Measurements from ENCODE around the gene C1orf74. TPM values are rescaled to one million over a fixed set of nuclear protein-coding genes. Genes with fewer than 3 reads are reported as not detected.
"Not testable (repeated sequence)": the region's sequence is repeated elsewhere in the genome, so short reads cannot be mapped to it uniquely, and the experiment has no call there.

Gene C1orf74
- total and polyA plus RNA-seq, 5 donors from 2014 or later, result 0.07 to 0.56 (median 0.27) TPM

DNA sequence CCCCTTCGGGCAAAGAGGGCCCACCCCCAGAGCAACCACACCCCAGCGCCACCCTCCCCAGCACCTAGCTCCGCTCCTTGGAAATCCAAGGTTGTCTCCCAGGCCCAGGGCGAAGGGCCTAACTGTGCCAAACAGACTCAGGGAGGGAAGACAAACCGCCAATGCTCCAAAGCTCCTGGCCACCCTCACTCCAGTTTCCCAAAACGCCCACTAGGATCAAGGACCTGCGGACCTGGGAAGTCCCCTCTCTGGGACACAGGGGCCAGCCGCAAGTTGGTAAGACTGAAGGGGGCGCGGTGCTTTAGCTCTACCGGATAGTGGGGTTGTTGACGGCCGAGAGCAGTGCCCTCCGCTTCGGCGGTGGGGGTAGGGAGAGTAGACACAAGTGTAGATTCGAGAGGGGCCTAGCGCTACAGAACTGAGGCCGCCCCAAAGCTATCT lies 21.0 kb upstream of the C1orf74 start:
- ATAC-seq (ENCODE audit: low read depth in 2 of 2) (no peak), DNase-seq (no peak)
- H3K4me3 ChIP-seq (ENCODE audit: low read depth, low read length), result no peak overlapping the region
- H3K36me3 Mint-ChIP-seq, result no peaks in the 10 kb centered on the region
- H3K27me3 ChIP-seq (ENCODE audit: control insufficient read depth, insufficient read depth, low read length), result peaks cover 4% of the 10 kb centered on the region
- H3K27me3 Mint-ChIP-seq, result peaks cover 27% of the 10 kb centered on the region
- H3K4me3 Mint-ChIP-seq, result peak overlapping the region in 3 of 4 donors; percentile 86 to 94 (median 93)
- peaks cover 0 to 10% (median 4%) of the 10 kb centered on the region in 4 donors for H3K4me1 Mint-ChIP-seq
- peaks cover 6% of the 10 kb centered on the region for H3K4me1 ChIP-seq (ENCODE audit: control insufficient read depth, insufficient read depth, low read length, poor library complexity, severe bottlenecking)
- peak overlapping the region in 1 of 3 donors; percentile 86 for H3K27ac Mint-ChIP-seq
- H3K9me3 ChIP-seq (ENCODE audit: control insufficient read depth in 2 of 2, low read length in 2 of 2), result no peaks in the 10 kb centered on the region
- no peak overlapping the region for H3K27ac ChIP-seq (ENCODE audit: insufficient read depth, low read length, poor library complexity, severe bottlenecking)
- H3K9me3 Mint-ChIP-seq, result peaks cover 0 to 1% (median 0%) of the 10 kb centered on the region in 7 donors
- no peaks in the 10 kb centered on the region for H3K36me3 ChIP-seq (ENCODE audit: control insufficient read depth, insufficient read depth, low read length)

DNA sequence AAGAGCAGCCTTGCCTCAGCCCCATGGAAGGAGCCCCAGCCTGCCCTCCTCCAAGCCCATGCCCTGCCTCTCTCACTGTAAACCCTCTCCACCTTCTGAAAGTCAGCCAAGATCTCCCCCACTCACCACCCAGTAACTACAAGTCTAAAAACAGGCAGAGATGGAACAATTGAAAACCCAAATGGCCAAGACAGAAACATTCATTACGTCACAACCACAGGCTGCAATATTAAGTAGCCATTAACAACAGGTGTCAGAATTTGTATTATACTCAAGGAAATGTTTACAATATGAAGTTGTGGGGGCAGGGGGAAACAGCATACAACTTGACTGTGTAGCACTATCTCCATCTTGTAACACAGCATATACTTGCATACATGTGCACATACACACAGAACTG lies 19.2 kb upstream of the C1orf74 start:
- Histone ChIP-seq H3K4me1 (ENCODE audit: control insufficient read depth, insufficient read depth, low read length, poor library complexity, severe bottlenecking) (peaks cover 6% of the 10 kb centered on the region), H3K36me3 (ENCODE audit: control insufficient read depth, insufficient read depth, low read length) (no peaks in the 10 kb centered on the region), H3K27me3 (ENCODE audit: control insufficient read depth, insufficient read depth, low read length) (peaks cover 2% of the 10 kb centered on the region), H3K9me3 (ENCODE audit: control insufficient read depth in 2 of 2, low read length in 2 of 2) (no peaks in the 10 kb centered on the region), H3K4me3 (ENCODE audit: low read depth, low read length) (no peak overlapping the region), H3K27ac (ENCODE audit: insufficient read depth, low read length, poor library complexity, severe bottlenecking) (no peak overlapping the region)
- no peaks in the 10 kb centered on the region for H3K36me3 Mint-ChIP-seq
- H3K4me3 Mint-ChIP-seq, result no peak overlapping the region
- H3K27me3 Mint-ChIP-seq, result peaks cover 21% of the 10 kb centered on the region
- no peak overlapping the region for H3K27ac Mint-ChIP-seq
- no peaks in the 10 kb centered on the region for H3K9me3 Mint-ChIP-seq
- no peak for ATAC-seq (ENCODE audit: low read depth in 2 of 2)
- no peak for DNase-seq
- peaks cover 0 to 10% (median 4%) of the 10 kb centered on the region in 4 donors for H3K4me1 Mint-ChIP-seq

DNA sequence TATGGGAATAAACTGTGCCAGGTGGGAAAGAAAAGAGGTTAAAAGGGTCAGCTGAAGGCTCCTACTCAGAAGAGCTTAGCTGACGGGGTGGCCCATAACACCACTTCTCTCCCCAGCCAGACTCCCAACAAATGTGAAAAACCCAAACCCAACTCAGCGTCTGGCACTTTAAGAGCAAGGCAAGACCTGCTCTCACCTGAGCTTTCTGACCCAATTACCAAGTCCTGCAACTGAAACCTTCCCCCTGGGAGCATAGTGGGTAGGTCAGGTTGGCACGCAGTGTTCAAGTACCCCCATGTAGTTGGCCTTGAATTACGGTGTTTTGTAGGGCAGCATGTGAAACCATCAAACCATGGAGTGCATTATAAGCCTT lies 18.4 kb upstream of the C1orf74 start:
- no peaks in the 10 kb centered on the region for H3K36me3 ChIP-seq (ENCODE audit: control insufficient read depth, insufficient read depth, low read length)
- no peaks in the 10 kb centered on the region for H3K9me3 ChIP-seq (ENCODE audit: control insufficient read depth in 2 of 2, low read length in 2 of 2)
- H3K27ac ChIP-seq (ENCODE audit: insufficient read depth, low read length, poor library complexity, severe bottlenecking), result no peak overlapping the region
- H3K4me3 ChIP-seq (ENCODE audit: low read depth, low read length), result no peak overlapping the region
- Mint-ChIP-seq H3K4me1 (peaks cover 0 to 12% (median 4%) of the 10 kb centered on the region in 4 donors), H3K27ac (no peak overlapping the region), H3K4me3 (no peak overlapping the region), H3K27me3 (peaks cover 19% of the 10 kb centered on the region), H3K36me3 (peaks cover 3% of the 10 kb centered on the region), H3K9me3 (no peaks in the 10 kb centered on the region)
- H3K27me3 ChIP-seq (ENCODE audit: control insufficient read depth, insufficient read depth, low read length), result peaks cover 2% of the 10 kb centered on the region
- DNase-seq (no peak), ATAC-seq (ENCODE audit: low read depth in 2 of 2) (no peak)
- H3K4me1 ChIP-seq (ENCODE audit: control insufficient read depth, insufficient read depth, low read length, poor library complexity, severe bottlenecking), result peaks cover 6% of the 10 kb centered on the region

DNA sequence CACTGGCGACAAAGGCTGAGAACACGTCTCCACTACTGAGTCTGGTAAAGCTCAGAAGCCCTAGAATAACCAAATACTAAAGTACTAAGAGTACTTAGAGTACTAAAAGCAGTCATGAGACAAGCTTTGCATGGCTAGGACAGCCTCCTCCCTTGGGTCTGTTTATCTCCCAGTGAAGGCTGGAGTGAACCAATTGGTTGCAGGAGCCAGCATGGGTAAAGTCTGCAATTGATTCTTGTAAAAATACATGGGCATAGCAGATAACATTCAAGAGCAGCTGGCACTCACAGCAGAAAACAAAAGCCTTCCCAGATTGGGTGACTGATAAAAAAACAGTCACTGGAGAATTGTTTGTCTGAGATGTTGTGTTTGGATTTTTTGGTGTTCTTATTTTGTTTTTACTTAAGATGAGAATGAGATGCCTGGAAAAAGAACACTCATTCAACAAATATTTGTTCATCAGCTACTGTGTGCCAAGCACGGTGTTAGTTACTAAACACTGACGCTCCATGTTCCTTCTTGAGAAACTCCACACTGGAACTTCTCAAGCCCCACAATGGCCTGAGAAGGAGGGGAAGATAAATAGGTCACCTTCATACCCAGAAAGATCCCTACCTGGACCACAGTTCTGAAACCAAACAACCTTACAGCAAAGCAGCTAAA lies 17.9 kb upstream of the C1orf74 start:
- no peaks in the 10 kb centered on the region for H3K9me3 Mint-ChIP-seq
- no peak overlapping the region for H3K27ac Mint-ChIP-seq
- DNase-seq, result no peak
- Histone ChIP-seq H3K36me3 (ENCODE audit: control insufficient read depth, insufficient read depth, low read length) (no peaks in the 10 kb centered on the region), H3K9me3 (ENCODE audit: control insufficient read depth in 2 of 2, low read length in 2 of 2) (no peaks in the 10 kb centered on the region), H3K4me3 (ENCODE audit: low read depth, low read length) (no peak overlapping the region), H3K27ac (ENCODE audit: insufficient read depth, low read length, poor library complexity, severe bottlenecking) (no peak overlapping the region), H3K27me3 (ENCODE audit: control insufficient read depth, insufficient read depth, low read length) (peaks cover 2% of the 10 kb centered on the region), H3K4me1 (ENCODE audit: control insufficient read depth, insufficient read depth, low read length, poor library complexity, severe bottlenecking) (peaks cover 6% of the 10 kb centered on the region)
- peaks cover 19% of the 10 kb centered on the region for H3K27me3 Mint-ChIP-seq
- no peak overlapping the region for H3K4me3 Mint-ChIP-seq
- ATAC-seq (ENCODE audit: low read depth in 2 of 2), result no peak
- peaks cover 5% of the 10 kb centered on the region for H3K36me3 Mint-ChIP-seq
- H3K4me1 Mint-ChIP-seq, result peaks cover 0 to 12% (median 4%) of the 10 kb centered on the region in 4 donors

DNA sequence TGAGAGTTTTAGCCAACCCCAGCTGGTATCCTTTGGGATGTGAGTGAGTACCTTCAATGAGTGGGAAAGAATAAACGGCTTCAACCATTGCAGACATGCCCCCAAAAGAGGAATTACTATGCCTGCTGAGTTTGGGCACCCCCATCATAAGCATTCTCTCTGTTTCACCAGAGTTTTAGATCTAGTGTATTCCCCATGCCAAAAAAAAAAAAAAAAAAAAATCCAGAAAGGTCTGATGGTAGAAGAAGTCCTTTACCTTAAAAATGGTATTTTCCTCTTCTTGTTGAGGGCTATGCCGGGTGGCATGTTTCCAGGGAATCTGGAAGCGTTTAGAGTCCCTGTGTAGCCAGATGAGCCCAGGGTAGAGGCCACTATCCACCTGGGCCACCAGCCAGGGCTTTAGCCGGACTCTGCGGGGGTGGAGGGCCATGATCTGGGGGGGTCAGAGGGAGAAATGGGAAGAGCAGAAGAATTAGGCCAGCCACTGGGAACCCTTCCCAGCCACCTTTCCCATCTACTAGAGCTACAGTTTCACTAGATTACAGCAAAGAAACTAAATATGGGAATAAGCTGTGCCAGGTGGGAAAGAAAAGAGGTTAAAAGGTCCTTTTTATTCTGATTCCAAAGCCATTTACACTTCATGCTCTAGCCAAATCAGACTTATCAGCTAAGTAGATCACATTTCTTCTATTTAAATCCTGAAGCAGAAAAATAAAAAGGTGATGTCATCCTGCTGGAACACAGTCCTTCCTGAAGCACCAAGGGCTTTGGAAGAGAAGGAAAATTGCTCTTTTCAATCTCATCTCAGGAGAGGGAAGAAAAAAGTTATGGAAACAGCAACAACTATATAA lies 16.9 kb upstream of the C1orf74 start:
- no peaks in the 10 kb centered on the region for H3K36me3 ChIP-seq (ENCODE audit: control insufficient read depth, insufficient read depth, low read length)
- H3K4me1 ChIP-seq (ENCODE audit: control insufficient read depth, insufficient read depth, low read length, poor library complexity, severe bottlenecking), result peaks cover 6% of the 10 kb centered on the region
- DNase-seq (no peak), ATAC-seq (ENCODE audit: low read depth in 2 of 2) (no peak)
- Mint-ChIP-seq H3K4me1 (peaks cover 0 to 11% (median 3%) of the 10 kb centered on the region in 4 donors), H3K4me3 (no peak overlapping the region), H3K36me3 (peaks cover 10% of the 10 kb centered on the region), H3K27me3 (peaks cover 21% of the 10 kb centered on the region), H3K27ac (peak overlapping the region in 1 of 3 donors; percentile 93), H3K9me3 (no peaks in the 10 kb centered on the region)
- peaks cover 2% of the 10 kb centered on the region for H3K27me3 ChIP-seq (ENCODE audit: control insufficient read depth, insufficient read depth, low read length)
- H3K27ac ChIP-seq (ENCODE audit: insufficient read depth, low read length, poor library complexity, severe bottlenecking), result no peak overlapping the region
- H3K4me3 ChIP-seq (ENCODE audit: low read depth, low read length), result no peak overlapping the region
- H3K9me3 ChIP-seq (ENCODE audit: control insufficient read depth in 2 of 2, low read length in 2 of 2), result no peaks in the 10 kb centered on the region

DNA sequence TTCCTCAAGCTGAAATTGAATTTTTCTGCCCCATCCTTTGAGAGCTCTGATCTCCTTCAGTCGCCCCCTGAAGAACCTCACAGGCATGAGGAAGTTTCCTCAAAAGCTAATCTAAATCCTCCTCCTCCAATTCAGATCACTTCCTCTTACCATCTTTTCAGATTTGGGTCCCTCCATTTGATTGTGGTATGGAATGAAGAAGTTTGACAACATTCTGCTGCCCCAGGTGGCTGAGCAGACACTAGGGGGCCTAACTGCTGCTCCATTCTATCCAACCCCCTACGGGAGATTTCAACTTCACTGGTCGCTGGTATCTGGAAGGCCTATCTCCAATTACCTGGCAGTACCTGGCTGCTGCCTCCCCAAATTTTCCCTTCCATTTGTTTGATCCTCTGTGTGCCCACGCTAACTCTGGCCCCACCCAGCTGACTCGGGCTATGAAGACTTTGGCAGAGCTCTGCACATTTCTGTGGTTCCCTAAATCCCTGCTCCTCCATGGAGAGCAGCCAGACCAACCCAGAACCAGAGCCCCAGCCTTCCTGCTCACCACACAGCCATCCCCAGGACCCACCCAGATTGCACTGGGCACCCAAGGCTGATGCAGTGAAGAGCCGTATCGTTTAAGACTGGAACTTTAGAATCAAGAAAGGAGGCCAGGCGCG lies 13.8 kb upstream of the C1orf74 start:
- H3K36me3 Mint-ChIP-seq, result peaks cover 21% of the 10 kb centered on the region
- no peaks in the 10 kb centered on the region for H3K9me3 Mint-ChIP-seq
- no peak overlapping the region for H3K27ac ChIP-seq (ENCODE audit: insufficient read depth, low read length, poor library complexity, severe bottlenecking)
- DNase-seq, result no peak
- no peak overlapping the region for H3K27ac Mint-ChIP-seq
- no peak overlapping the region for H3K4me3 ChIP-seq (ENCODE audit: low read depth, low read length)
- H3K4me1 Mint-ChIP-seq, result peaks cover 0 to 3% (median 0%) of the 10 kb centered on the region in 4 donors
- no peaks in the 10 kb centered on the region for H3K4me1 ChIP-seq (ENCODE audit: control insufficient read depth, insufficient read depth, low read length, poor library complexity, severe bottlenecking)
- H3K27me3 ChIP-seq (ENCODE audit: control insufficient read depth, insufficient read depth, low read length), result peaks cover 15% of the 10 kb centered on the region
- ATAC-seq (ENCODE audit: low read depth in 2 of 2), result no peak
- H3K27me3 Mint-ChIP-seq, result peaks cover 32% of the 10 kb centered on the region
- no peaks in the 10 kb centered on the region for H3K36me3 ChIP-seq (ENCODE audit: control insufficient read depth, insufficient read depth, low read length)
- no peaks in the 10 kb centered on the region for H3K9me3 ChIP-seq (ENCODE audit: control insufficient read depth in 2 of 2, low read length in 2 of 2)
- no peak overlapping the region for H3K4me3 Mint-ChIP-seq

DNA sequence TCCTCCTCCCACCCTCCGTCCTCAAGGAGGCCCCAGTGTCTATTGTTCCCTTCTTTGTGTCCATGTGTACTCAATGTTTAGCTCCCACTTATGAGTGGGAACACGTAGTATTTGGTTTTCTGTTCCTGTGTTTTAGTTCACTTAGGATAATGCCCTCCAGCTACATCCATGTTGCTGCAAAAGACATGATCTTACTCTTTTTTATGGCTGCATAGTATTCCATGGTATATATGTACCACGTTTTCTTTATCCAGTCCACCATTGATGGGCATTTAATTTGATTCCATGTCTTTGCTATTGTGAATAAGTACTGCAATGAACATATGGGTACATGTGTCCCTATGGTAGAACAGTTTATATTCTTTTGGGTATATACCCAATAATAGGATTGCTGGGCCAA lies 9.4 kb upstream of the C1orf74 start:
- Mint-ChIP-seq H3K27me3 (peaks cover 34% of the 10 kb centered on the region), H3K36me3 (peaks cover 33% of the 10 kb centered on the region)
- not testable (repeated sequence) for H3K9me3 Mint-ChIP-seq; DNase-seq; H3K36me3 ChIP-seq (ENCODE audit: control insufficient read depth, insufficient read depth, low read length); H3K9me3 ChIP-seq (ENCODE audit: control insufficient read depth in 2 of 2, low read length in 2 of 2); ATAC-seq (ENCODE audit: low read depth in 2 of 2); H3K4me1 Mint-ChIP-seq; H3K27ac ChIP-seq (ENCODE audit: insufficient read depth, low read length, poor library complexity, severe bottlenecking); H3K4me3 Mint-ChIP-seq; H3K27ac Mint-ChIP-seq; H3K4me3 ChIP-seq (ENCODE audit: low read depth, low read length); H3K4me1 ChIP-seq (ENCODE audit: control insufficient read depth, insufficient read depth, low read length, poor library complexity, severe bottlenecking)
- H3K27me3 ChIP-seq (ENCODE audit: control insufficient read depth, insufficient read depth, low read length), result peaks cover 32% of the 10 kb centered on the region
